ENCODE results near the gene APBA2. TPM values are rescaled to one million over a fixed set of nuclear protein-coding genes. Genes with fewer than 3 reads are reported as not detected.

The APBA2 gene
- total and polyA plus RNA-seq, 2 of the 4 experiments (the other 2 are of a cell fraction): 21.7 to 33.0 TPM

- Histone ChIP-seq H2BK5ac (ENCODE audit: low read depth, low read length, poor library complexity, severe bottlenecking) (no peak overlapping the region), H3K4me1 (ENCODE audit: control insufficient read depth, insufficient read depth, low read length) (no peaks in the 10 kb centered on the region; the same call in 1 of the 2 replicates), H3K36me3 (ENCODE audit: control insufficient read depth, insufficient read depth, low read length) (no peaks in the 10 kb centered on the region), H3K4me2 (ENCODE audit: low read depth, low read length) (no peak overlapping the region), H2BK20ac (ENCODE audit: low read depth, low read length) (no peak overlapping the region), H3K9me1 (ENCODE audit: insufficient read depth, low read length) (no peaks in the 10 kb centered on the region; the same call in 1 of the 2 replicates), H3K27me3 (ENCODE audit: control insufficient read depth, insufficient read depth, low read length) (peaks cover 6% of the 10 kb centered on the region), H3K9ac (ENCODE audit: low read depth, low read length) (no peak overlapping the region), H3K79me1 (ENCODE audit: low read depth in 1 of 2, low read length in 2 of 2) (no peaks in the 10 kb centered on the region), H4K20me1 (ENCODE audit: insufficient read depth, low read length) (no peaks in the 10 kb centered on the region), H3K27ac (ENCODE audit: insufficient read depth, low read length) (no peak overlapping the region), H4K5ac (ENCODE audit: low read depth, low read length) (no peak overlapping the region), H2BK120ac (ENCODE audit: low read depth, low read length) (no peak overlapping the region), H3K23ac (ENCODE audit: low read depth, low read length) (no peak overlapping the region), H3K4me3 (ENCODE audit: insufficient read depth, low read depth, low read length) (no peak overlapping the region), H3K18ac (ENCODE audit: low read depth, low read length) (no peak overlapping the region), H2AK5ac (ENCODE audit: low read depth, low read length) (no peak overlapping the region), H2AK9ac (replicated peaks; ENCODE audit: low read depth, low read length, poor library complexity) (no peak overlapping the region), H3K9me3 (ENCODE audit: control insufficient read depth, insufficient read depth, low read length) (no peaks in the 10 kb centered on the region; the same call in 1 of the 2 replicates), H2BK15ac (ENCODE audit: low read depth, low read length) (no peak overlapping the region), H3K14ac (replicated peaks; ENCODE audit: low read depth, low read length) (no peak overlapping the region), H4K91ac (ENCODE audit: insufficient read depth, low read depth, low read length) (no peak overlapping the region), H3K4ac (ENCODE audit: low read depth, low read length) (no peak overlapping the region), H4K8ac (ENCODE audit: low read depth in 2 of 2, low read length in 2 of 2) (no peak overlapping the region), H3K56ac (ENCODE audit: extremely low read depth, insufficient read depth, low read length) (no peak overlapping the region), H2AFZ (replicated peaks; ENCODE audit: low read length, poor library complexity) (no peak overlapping the region)
- 60% methylated on average over 1 of the region's 4 CpGs; no CpG with 5 or more reads in 1 of the 2 experiments for WGBS, 2 experiments (ENCODE audit: extremely low coverage in 2 of 2, insufficient read length in 1 of 2)
- dilution Hi-C loops (cut with HindIII; ENCODE audit: low sequenced_read_pairs, unreplicated experiment) (no loop called here), in situ Hi-C loops (cut with MboI; ENCODE audit: low sequenced_read_pairs) (no loop called here), intact Hi-C loops (cut with micrococcal nuclease) (no loop called here)
- BruUV-seq (replicated peaks): no TSS peak
- TF ChIP-seq NFE2L2 (IDR thresholded peaks at IDR 0.05; ENCODE audit: low read depth, low read length) (no peak), ELK1 (IDR thresholded peaks at IDR 0.05; ENCODE audit: borderline replicate concordance, low read depth, low read length) (no peak), CEBPB (IDR thresholded peaks at IDR 0.05; ENCODE audit: low read depth, low read length) (no peak), USF2 (IDR thresholded peaks at IDR 0.05; ENCODE audit: low read depth, low read length) (no peak)
- CTCF ChIA-PET: no interaction called here
- POLR2A ChIA-PET (ENCODE audit: unreplicated experiment): interaction anchor here (0.5 kb wide), 1 partner anchor 8 kb away, joined by 3 read pairs; no protein-coding TSS in a partner anchor
- DNase-seq (no peak), ATAC-seq (ENCODE audit: low read depth) (no peak)
These were observed 10.2 kb upstream of the APBA2 start for GRCh38 chr15:28875461-28876000.
